Measurements from ENCODE around the gene THOC6. TPM values are rescaled to one million over a fixed set of nuclear protein-coding genes. Genes with fewer than 3 reads are reported as not detected.
A peak's percentile ranks its signal among the peaks of the same experiment; 100 is the strongest.

The THOC6 gene
- total and polyA plus RNA-seq, 9 of the 15 experiments (the other 6 are each of a cell fraction or from before 2014, with no cell fraction given), result 2.5 to 65.4 (median 42.3) TPM

- ChIA-PET POLR2A (interaction anchor here (0.6 to 1.7 kb wide), 6 partner anchors 10 to 1701 kb away, joined by 3 to 9 read pairs (median 4); partner anchors contain the start of genes HCFC1R1, THOC6 and TNFRSF12A), CTCF (ENCODE audit: low intra/inter-chr PET ratio) (no interaction called here)
- Histone ChIP-seq H3K9me1 (ENCODE audit: control insufficient read depth, insufficient read depth, low read length) (peaks cover 3% of the 10 kb centered on the region), H3K27me3 (ENCODE audit: control insufficient read depth in 2 of 2, insufficient read depth in 2 of 2, low read length in 2 of 2) (no peaks in the 10 kb centered on the region), H3K36me3 (ENCODE audit: control insufficient read depth, insufficient read depth, low read length) (peaks cover 3% of the 10 kb centered on the region; the same call in 2 of the 3 replicates), H3K27ac (ENCODE audit: extremely low read depth, low read depth, low read length) (no peak overlapping the region), H4K20me1 (replicated peaks; ENCODE audit: control insufficient read depth, insufficient read depth, low read length) (no peaks in the 10 kb centered on the region), H3K4me1 (replicated peaks in 1 of 2; ENCODE audit: control insufficient read depth in 2 of 2, insufficient read depth in 2 of 2, low read length in 2 of 2) (peaks cover 39 to 82% of the 10 kb centered on the region in 2 experiments), H2AFZ (ENCODE audit: low read depth, low read length) (no peak overlapping the region), H3K79me2 (ENCODE audit: control insufficient read depth, insufficient read depth, low read length) (peaks cover 22% of the 10 kb centered on the region), H3K9ac (ENCODE audit: insufficient read depth in 1 of 2, low read depth in 2 of 2, low read length in 2 of 2) (0 out of 4 replicates have a peak overlapping the region, but pooled peaks of 1 of the 2 experiments have one; percentile 30), H3K4me3 (no peak overlapping the region), H3K4me2 (ENCODE audit: insufficient read depth, low read length) (no peak overlapping the region), H3K9me3 (replicated peaks; ENCODE audit: control insufficient read depth, insufficient read depth, low read depth, low read length) (no peaks in the 10 kb centered on the region)
- FAIRE-seq (no peak), ATAC-seq (no peak), DNase-seq (ENCODE audit: extremely low read depth in 1 of 4, low spot score in 3 of 4) (no peak)
- TF ChIP-seq KDM1A (IDR thresholded peaks at IDR 0.05) (peak; percentile 65 to 72), TFAP4 (CRISPR knock-in tag; IDR thresholded peaks at IDR 0.05; ENCODE audit: borderline replicate concordance) (peak; percentile 38; the same call in 1 of the 2 replicates), FIP1L1 (IDR thresholded peaks at IDR 0.05; ENCODE audit: low read depth, low read length, poor library complexity, severe bottlenecking) (no peak), NCOA4 (IDR thresholded peaks at IDR 0.05; ENCODE audit: partially characterized antibody) (no peak), HINFP (tag; conservative IDR thresholded peaks at IDR 0.05; ENCODE audit: low read depth) (no peak), KLF16 (IDR thresholded peaks at IDR 0.05) (no peak), ZNF75A (CRISPR knock-in tag; IDR thresholded peaks at IDR 0.05) (no peak), GATA2 (CRISPR knock-in tag; IDR thresholded peaks at IDR 0.05) (no peak), MITF (IDR thresholded peaks at IDR 0.05) (no peak)
- WGBS (ENCODE audit: insufficient coverage, low coverage, missing lambda C conversion rate), result 61% methylated on average over 21 of the region's 21 CpGs
- in situ Hi-C loops (cut with MboI), result no loop called here
- intact Hi-C loops (cut with micrococcal nuclease), result no loop called here
- BruUV-seq (replicated peaks), result no TSS peak
These were observed 14.1 kb upstream of the THOC6 start for GRCh38 chr16:3009568-3010390.

Measured in K562 (cell line).